HepG2 (cell line): ENCODE data around the gene TBC1D10A. TPM values are rescaled to one million over a fixed set of nuclear protein-coding genes. Genes with fewer than 3 reads are reported as not detected.

Experiments
- CBFB ChIP-seq: sonication (generic); formaldehyde crosslinking; IDR thresholded peaks from 2 replicates; pipeline ENCODE4 v1.4.0; 2020; ENCODE audit warnings: missing genetic modification reagents
- CTCF ChIP-seq: sonication (generic); formaldehyde crosslinking; IDR thresholded peaks from 2 replicates; pipeline ENCODE4 v1.5.0; 2020; ENCODE audit warnings: mild to moderate bottlenecking, missing genetic modification reagents, moderate library complexity
- ELF1 ChIP-seq: sonication (generic); formaldehyde crosslinking; IDR thresholded peaks from 2 replicates; pipeline ENCODE4 v1.4.0; 2020; ENCODE audit warnings: missing genetic modification reagents
- GABPB1 ChIP-seq: IDR thresholded peaks from 2 replicates; pipeline ENCODE4 v1.6.1; 2016; ENCODE audit warnings: mild to moderate bottlenecking, missing genetic modification reagents, moderate library complexity, missing compliant biosample characterization
- JUNB ChIP-seq: sonication (generic); formaldehyde crosslinking; IDR thresholded peaks from 2 replicates; pipeline ENCODE4 v1.8.0; 2022; ENCODE audit warnings: missing genetic modification reagents, mild to moderate bottlenecking, borderline replicate concordance
- MTA3 ChIP-seq: sonication (generic); formaldehyde crosslinking; IDR thresholded peaks from 2 replicates; pipeline ENCODE4 v1.4.0; 2020; ENCODE audit warnings: missing genetic modification reagents
- RXRB ChIP-seq: IDR thresholded peaks from 2 replicates; pipeline ENCODE4 v1.6.1; 2016; ENCODE audit warnings: borderline replicate concordance, missing genetic modification reagents, missing compliant biosample characterization
- SIX1 ChIP-seq: sonication (generic); formaldehyde crosslinking; IDR thresholded peaks from 2 replicates; pipeline ENCODE4 v1.4.0; 2020; ENCODE audit warnings: missing genetic modification reagents, borderline replicate concordance
- ZFP36L2 ChIP-seq: sonication (generic); formaldehyde crosslinking; IDR thresholded peaks from 2 replicates; pipeline ENCODE4 v1.4.0; 2020; ENCODE audit warnings: missing genetic modification reagents
- ZIK1 ChIP-seq: sonication (generic); formaldehyde crosslinking; IDR thresholded peaks from 2 replicates; pipeline ENCODE4 v1.5.0; 2020; ENCODE audit warnings: mild to moderate bottlenecking, low read depth, missing genetic modification reagents, borderline replicate concordance
- ZNF20 ChIP-seq: sonication (generic); formaldehyde crosslinking; IDR thresholded peaks from 2 replicates; pipeline ENCODE4 v1.4.0; 2020; ENCODE audit warnings: mild to moderate bottlenecking, moderate library complexity, missing genetic modification reagents
- ZNF737 ChIP-seq: sonication (generic); formaldehyde crosslinking; IDR thresholded peaks from 2 replicates; pipeline ENCODE4 v1.5.0; 2020; ENCODE audit warnings: missing genetic modification reagents, mild to moderate bottlenecking, borderline replicate concordance
- ZSCAN20 ChIP-seq: sonication (generic); formaldehyde crosslinking; IDR thresholded peaks from 2 replicates; pipeline ENCODE4 v1.4.0; 2020; ENCODE audit warnings: missing genetic modification reagents, mild to moderate bottlenecking, borderline replicate concordance
- polyA plus RNA-seq, 8 experiments: library from polyadenylated mRNA; depleted of rRNA in 3 of 8; stranded (reverse) in 7 of 8; unstranded in 1 of 8; fragments of >200 nt; fragmentation: Illumina TruSeq in 4 of 8; extraction: Trizol in 4 of 8; gene quantifications; 2 replicates each; pipeline versions ENCODE4 v1.2.1 to v1.2.3, GENCODE V29; 2011 to 2016; ENCODE audit warnings: low read depth in 4 of 8, missing spikeins in 1 of 8, mixed read lengths in 1 of 8; ENCODE audit not compliant: insufficient read depth in 1 of 8
- total RNA-seq, 5 experiments: library from RNA; depleted of rRNA; stranded (reverse); fragments of >200 nt; fragmentation: Illumina TruSeq; extraction: Trizol; gene quantifications; 2 replicates each; pipeline ENCODE4 v1.2.3, GENCODE V29; 2016; ENCODE audit warnings: low read depth in 1 of 5
- TF ChIP-seq, protein P1 (sequence below): sonication (generic); formaldehyde crosslinking; conservative IDR thresholded peaks from 2 replicates; pipeline ENCODE4 v1.4.0; 2020; ENCODE audit warnings: mild to moderate bottlenecking, missing genetic modification reagents, moderate library complexity

The TBC1D10A gene
- total and polyA plus RNA-seq, 2 of the 13 experiments (the other 11 are each of a cell fraction or from before 2014, with no cell fraction given), result 4.2 to 4.9 TPM

- TF ChIP-seq GABPB1, result peak; percentile 98
- no peak for TF ChIP-seq ZSCAN20
- TF ChIP-seq CTCF (CRISPR knock-in tag), result peak; percentile 19; the same call in 1 of the 2 replicates
- no peak for TF ChIP-seq JUNB
- TF ChIP-seq RXRB (CRISPR knock-in tag), result no peak
- no peak for TF ChIP-seq MTA3 (CRISPR knock-in tag)
- TF ChIP-seq ZIK1 (CRISPR knock-in tag), result no peak
- TF ChIP-seq ZNF737 (CRISPR knock-in tag), result no peak
- TF ChIP-seq ELF1 (CRISPR knock-in tag), result peak; percentile 79
- TF ChIP-seq SIX1 (CRISPR knock-in tag), result no peak
- peak; percentile 85 for TF ChIP-seq CBFB (CRISPR knock-in tag)
- 0 out of 2 replicates have a peak, but pooled peaks have one; percentile 77 for TF ChIP-seq ZNF20 (CRISPR knock-in tag)
- TF ChIP-seq, protein P1, sequence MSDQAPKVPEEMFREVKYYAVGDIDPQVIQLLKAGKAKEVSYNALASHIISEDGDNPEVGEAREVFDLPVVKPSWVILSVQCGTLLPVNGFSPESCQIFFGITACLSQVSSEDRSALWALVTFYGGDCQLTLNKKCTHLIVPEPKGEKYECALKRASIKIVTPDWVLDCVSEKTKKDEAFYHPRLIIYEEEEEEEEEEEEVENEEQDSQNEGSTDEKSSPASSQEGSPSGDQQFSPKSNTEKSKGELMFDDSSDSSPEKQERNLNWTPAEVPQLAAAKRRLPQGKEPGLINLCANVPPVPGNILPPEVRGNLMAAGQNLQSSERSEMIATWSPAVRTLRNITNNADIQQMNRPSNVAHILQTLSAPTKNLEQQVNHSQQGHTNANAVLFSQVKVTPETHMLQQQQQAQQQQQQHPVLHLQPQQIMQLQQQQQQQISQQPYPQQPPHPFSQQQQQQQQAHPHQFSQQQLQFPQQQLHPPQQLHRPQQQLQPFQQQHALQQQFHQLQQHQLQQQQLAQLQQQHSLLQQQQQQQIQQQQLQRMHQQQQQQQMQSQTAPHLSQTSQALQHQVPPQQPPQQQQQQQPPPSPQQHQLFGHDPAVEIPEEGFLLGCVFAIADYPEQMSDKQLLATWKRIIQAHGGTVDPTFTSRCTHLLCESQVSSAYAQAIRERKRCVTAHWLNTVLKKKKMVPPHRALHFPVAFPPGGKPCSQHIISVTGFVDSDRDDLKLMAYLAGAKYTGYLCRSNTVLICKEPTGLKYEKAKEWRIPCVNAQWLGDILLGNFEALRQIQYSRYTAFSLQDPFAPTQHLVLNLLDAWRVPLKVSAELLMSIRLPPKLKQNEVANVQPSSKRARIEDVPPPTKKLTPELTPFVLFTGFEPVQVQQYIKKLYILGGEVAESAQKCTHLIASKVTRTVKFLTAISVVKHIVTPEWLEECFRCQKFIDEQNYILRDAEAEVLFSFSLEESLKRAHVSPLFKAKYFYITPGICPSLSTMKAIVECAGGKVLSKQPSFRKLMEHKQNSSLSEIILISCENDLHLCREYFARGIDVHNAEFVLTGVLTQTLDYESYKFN (CRISPR knock-in tag), result 0 out of 2 replicates have a peak, but pooled peaks have one; percentile 24
- no peak for TF ChIP-seq ZFP36L2 (CRISPR knock-in tag)
These were observed 29.9 kb upstream of the TBC1D10A start, which contains the start of the genes CCDC157 and SF3A1 (continued) for GRCh38 chr22:30356449-30357235.
